Stomach (tissue), 4 donors: ENCODE measurements around the gene TSHZ1.

Experiments
- EP300 ChIP-seq: sonication (generic); formaldehyde crosslinking; IDR thresholded peaks from one replicate; pipeline ENCODE4 v1.6.1; 2017; ENCODE audit warnings: antibody characterized with exemption
- POLR2A ChIP-seq, 4 donors: fragments of 450-650 bp; IDR thresholded peaks; one replicate each; pipeline ENCODE4 v1.6.1; 2016; ENCODE audit warnings: antibody characterized with exemption in 4 of 4, control low read depth in 2 of 4, mild to moderate bottlenecking in 1 of 4, moderate library complexity in 1 of 4
- POLR2AphosphoS5 ChIP-seq, 3 donors: sonication (generic); formaldehyde crosslinking; IDR thresholded peaks; one replicate each; pipeline ENCODE4 v1.6.1; 2016; ENCODE audit warnings: antibody characterized with exemption in 3 of 3
- TF ChIP-seq, protein P1 (sequence below), 7 experiments: fragments of 450-650 bp in 4 of 7; fragments of 200-600 bp in 3 of 7; sonication (generic) in 3 of 7; IDR thresholded peaks; one replicate each; pipeline ENCODE4 v1.5.1; 2016 to 2019; ENCODE audit warnings: antibody characterized with exemption in 7 of 7, control low read depth in 2 of 7, mild to moderate bottlenecking in 1 of 7

DNA sequence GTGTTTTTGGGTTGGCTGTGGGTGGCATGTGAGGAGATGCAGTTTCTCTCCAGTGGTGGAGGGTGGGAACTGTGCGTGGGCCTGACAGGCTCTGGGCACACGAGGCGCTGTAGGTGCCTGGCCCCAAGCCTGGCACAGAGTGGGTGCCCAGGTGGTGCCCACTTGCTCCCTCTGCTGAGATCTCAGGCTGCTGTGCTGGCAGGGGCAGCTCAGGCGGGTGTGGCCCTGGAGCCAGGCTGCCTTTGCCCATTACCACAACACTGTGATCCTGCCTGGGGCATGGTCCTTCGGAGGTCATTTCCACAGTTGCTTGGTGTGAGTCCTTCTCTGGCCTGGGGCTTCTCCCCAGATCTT, 20.4 kb downstream of the TSHZ1 start:
- TF ChIP-seq, protein P1, sequence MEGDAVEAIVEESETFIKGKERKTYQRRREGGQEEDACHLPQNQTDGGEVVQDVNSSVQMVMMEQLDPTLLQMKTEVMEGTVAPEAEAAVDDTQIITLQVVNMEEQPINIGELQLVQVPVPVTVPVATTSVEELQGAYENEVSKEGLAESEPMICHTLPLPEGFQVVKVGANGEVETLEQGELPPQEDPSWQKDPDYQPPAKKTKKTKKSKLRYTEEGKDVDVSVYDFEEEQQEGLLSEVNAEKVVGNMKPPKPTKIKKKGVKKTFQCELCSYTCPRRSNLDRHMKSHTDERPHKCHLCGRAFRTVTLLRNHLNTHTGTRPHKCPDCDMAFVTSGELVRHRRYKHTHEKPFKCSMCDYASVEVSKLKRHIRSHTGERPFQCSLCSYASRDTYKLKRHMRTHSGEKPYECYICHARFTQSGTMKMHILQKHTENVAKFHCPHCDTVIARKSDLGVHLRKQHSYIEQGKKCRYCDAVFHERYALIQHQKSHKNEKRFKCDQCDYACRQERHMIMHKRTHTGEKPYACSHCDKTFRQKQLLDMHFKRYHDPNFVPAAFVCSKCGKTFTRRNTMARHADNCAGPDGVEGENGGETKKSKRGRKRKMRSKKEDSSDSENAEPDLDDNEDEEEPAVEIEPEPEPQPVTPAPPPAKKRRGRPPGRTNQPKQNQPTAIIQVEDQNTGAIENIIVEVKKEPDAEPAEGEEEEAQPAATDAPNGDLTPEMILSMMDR (IDR thresholded peaks at IDR 0.05) = no peak
- TF ChIP-seq POLR2AphosphoS5 (IDR thresholded peaks at IDR 0.05) (no peak), EP300 (no peak), POLR2A (IDR thresholded peaks at IDR 0.05) (no peak)
